ENCODE results near the gene IFIT2.

IFIT2 gene

GRCh38 chr10:89302625-89303024, 779 bp downstream of the IFIT2 start:
- DNase-seq (ENCODE audit: extremely low read depth, low read depth), result no peak
- H3K4me3 ChIP-seq (replicated peaks; ENCODE audit: low read depth, low read length), result peak overlapping the region; percentile 45
- TF ChIP-seq, protein P1, sequence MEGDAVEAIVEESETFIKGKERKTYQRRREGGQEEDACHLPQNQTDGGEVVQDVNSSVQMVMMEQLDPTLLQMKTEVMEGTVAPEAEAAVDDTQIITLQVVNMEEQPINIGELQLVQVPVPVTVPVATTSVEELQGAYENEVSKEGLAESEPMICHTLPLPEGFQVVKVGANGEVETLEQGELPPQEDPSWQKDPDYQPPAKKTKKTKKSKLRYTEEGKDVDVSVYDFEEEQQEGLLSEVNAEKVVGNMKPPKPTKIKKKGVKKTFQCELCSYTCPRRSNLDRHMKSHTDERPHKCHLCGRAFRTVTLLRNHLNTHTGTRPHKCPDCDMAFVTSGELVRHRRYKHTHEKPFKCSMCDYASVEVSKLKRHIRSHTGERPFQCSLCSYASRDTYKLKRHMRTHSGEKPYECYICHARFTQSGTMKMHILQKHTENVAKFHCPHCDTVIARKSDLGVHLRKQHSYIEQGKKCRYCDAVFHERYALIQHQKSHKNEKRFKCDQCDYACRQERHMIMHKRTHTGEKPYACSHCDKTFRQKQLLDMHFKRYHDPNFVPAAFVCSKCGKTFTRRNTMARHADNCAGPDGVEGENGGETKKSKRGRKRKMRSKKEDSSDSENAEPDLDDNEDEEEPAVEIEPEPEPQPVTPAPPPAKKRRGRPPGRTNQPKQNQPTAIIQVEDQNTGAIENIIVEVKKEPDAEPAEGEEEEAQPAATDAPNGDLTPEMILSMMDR (IDR thresholded peaks at IDR 0.05; ENCODE audit: low read depth, low read length, missing control alignments), result no peak

- TF ChIP-seq, protein P1 (IDR thresholded peaks at IDR 0.05; ENCODE audit: low read depth, low read length, missing control alignments), result no peak
- no peak overlapping the region; the same call in 1 of the 2 replicates for H3K4me3 ChIP-seq (replicated peaks; ENCODE audit: low read depth, low read length)
- no peak for DNase-seq (ENCODE audit: extremely low read depth, low read depth)
Measured at GRCh38 chr10:89303161-89303560, 1.3 kb downstream of the IFIT2 start.

DNA sequence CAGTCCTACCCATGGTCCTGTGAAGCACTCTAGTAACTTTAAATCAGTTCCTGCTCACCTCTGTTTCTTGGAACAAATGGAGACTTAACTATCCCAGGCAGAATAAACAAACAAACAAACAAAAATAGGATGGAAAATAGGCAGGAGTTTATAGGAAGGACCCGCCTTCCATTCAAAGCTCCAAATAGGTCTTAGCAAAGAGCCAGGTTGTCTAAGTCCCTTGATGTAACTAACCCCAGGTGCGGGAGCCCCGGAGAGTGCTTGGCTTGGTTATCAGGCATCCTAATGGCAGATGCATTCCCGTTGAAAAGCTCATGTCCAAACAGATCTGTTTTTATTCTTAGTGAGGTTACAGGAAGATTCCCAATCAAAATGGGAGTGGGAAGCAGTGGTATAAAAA, 2.2 kb downstream of the IFIT2 start:
- no peak overlapping the region for H3K4me3 ChIP-seq (replicated peaks; ENCODE audit: low read depth, low read length)
- no peak for DNase-seq (ENCODE audit: extremely low read depth, low read depth)
- TF ChIP-seq, protein P1 (IDR thresholded peaks at IDR 0.05; ENCODE audit: low read depth, low read length, missing control alignments), result no peak

DNA sequence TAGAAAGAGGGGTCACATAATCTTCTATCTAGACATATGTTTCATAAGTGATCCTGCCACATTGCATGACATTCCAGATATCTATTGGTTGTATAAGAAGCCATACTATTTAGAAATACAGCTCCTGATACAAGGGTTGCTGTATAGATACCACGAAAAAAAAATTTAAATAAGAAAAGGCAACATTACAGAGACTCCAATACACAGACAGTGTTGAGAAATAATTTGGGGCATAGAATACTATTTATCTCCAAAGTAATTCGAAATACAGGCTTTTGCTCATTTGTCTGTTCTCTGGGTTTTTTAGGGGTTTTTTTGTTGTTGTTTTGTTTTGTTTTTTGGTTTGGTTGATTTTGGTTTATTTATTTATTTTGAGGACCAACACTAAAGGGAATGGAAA, 2.6 kb downstream of the IFIT2 start:
- DNase-seq (ENCODE audit: extremely low read depth, low read depth), result no peak
- H3K4me3 ChIP-seq (replicated peaks; ENCODE audit: low read depth, low read length), result no peak overlapping the region
- TF ChIP-seq, protein P1 (IDR thresholded peaks at IDR 0.05; ENCODE audit: low read depth, low read length, missing control alignments), result no peak

- TF ChIP-seq, protein P1 (IDR thresholded peaks at IDR 0.05; ENCODE audit: low read depth, low read length, missing control alignments), result no peak
- DNase-seq (ENCODE audit: extremely low read depth, low read depth), result no peak
- no peak overlapping the region for H3K4me3 ChIP-seq (replicated peaks; ENCODE audit: low read depth, low read length)
Measured at GRCh38 chr10:89304925-89305324, 3.1 kb downstream of the IFIT2 start.

DNA sequence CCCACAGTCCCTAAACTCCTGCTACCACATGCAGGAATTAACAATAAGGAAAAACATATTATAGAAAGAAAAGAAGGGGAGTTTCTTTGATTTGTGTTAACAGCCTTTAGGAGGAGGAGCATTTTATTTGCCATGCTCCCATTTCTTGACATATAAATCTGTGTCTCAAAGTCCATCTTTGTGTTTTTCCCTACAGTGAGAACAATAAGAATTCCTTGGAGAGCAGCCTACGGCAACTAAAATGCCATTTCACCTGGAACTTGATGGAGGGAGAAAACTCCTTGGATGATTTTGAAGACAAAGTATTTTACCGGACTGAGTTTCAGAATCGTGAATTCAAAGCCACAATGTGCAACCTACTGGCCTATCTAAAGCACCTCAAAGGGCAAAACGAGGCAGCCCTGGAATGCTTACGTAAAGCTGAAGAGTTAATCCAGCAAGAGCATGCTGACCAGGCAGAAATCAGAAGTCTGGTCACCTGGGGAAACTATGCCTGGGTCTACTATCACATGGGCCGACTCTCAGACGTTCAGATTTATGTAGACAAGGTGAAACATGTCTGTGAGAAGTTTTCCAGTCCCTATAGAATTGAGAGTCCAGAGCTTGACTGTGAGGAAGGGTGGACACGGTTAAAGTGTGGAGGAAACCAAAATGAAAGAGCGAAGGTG, 4.1 kb downstream of the IFIT2 start:
- TF ChIP-seq, protein P1 (IDR thresholded peaks at IDR 0.05; ENCODE audit: low read depth, low read length, missing control alignments), result no peak
- H3K4me3 ChIP-seq (replicated peaks; ENCODE audit: low read depth, low read length), result no peak overlapping the region
- DNase-seq (ENCODE audit: extremely low read depth, low read depth), result no peak
